HepG2 (cell line): Measurements from ENCODE around the gene STK11. TPM values are rescaled to one million over a fixed set of nuclear protein-coding genes. Genes with fewer than 3 reads are reported as not detected.
A peak's percentile ranks its signal among the peaks of the same experiment; 100 is the strongest.

Source experiments
- ARID5B ChIP-seq: IDR thresholded peaks from 2 replicates; pipeline ENCODE4 v1.4.0; 2020; ENCODE audit warnings: mild to moderate bottlenecking, missing genetic modification reagents
- ATF3 ChIP-seq: sonication (generic); formaldehyde crosslinking; IDR thresholded peaks from 2 replicates; pipeline ENCODE4 v1.4.0; 2020; ENCODE audit warnings: missing genetic modification reagents
- CC2D1A ChIP-seq: sonication (generic); formaldehyde crosslinking; IDR thresholded peaks from 2 replicates; pipeline ENCODE4 v1.8.1; 2023; ENCODE audit warnings: mild to moderate bottlenecking, missing genetic modification reagents
- ETS1 ChIP-seq: sonication (generic); formaldehyde crosslinking; IDR thresholded peaks from 2 replicates; pipeline ENCODE4 v1.4.0; 2020; ENCODE audit warnings: missing genetic modification reagents
- GATAD2A ChIP-seq: IDR thresholded peaks from 2 replicates; pipeline ENCODE4 v1.6.1; 2016
- HOXA3 ChIP-seq: sonication (generic); formaldehyde crosslinking; IDR thresholded peaks from 2 replicates; pipeline ENCODE4 v1.5.0; 2020; ENCODE audit warnings: missing genetic modification reagents
- KLF16 ChIP-seq, 2 experiments: sonication (generic) in 1 of 2; formaldehyde crosslinking in 1 of 2; IDR thresholded peaks; 2 replicates each; pipeline versions ENCODE4 v1.6.1 to v1.8.0; 2016 to 2023; ENCODE audit warnings: missing genetic modification reagents in 2 of 2, missing compliant biosample characterization in 1 of 2
- MAX ChIP-seq: IDR thresholded peaks from 2 replicates; pipeline ENCODE4 v1.6.1; 2012; ENCODE audit warnings: inconsistent platforms
- MNT ChIP-seq: fragments of 450-650 bp; IDR thresholded peaks from 2 replicates; pipeline ENCODE4 v1.6.1; 2016
- NR3C1 ChIP-seq: sonication (generic); formaldehyde crosslinking; IDR thresholded peaks from 2 replicates; pipeline ENCODE4 v1.4.0; 2020; ENCODE audit warnings: missing genetic modification reagents
- SKIL ChIP-seq: sonication (generic); formaldehyde crosslinking; IDR thresholded peaks from 2 replicates; pipeline ENCODE4 v1.8.0; 2022; ENCODE audit warnings: missing genetic modification reagents, mild to moderate bottlenecking, moderate library complexity, borderline replicate concordance
- ZBTB46 ChIP-seq: sonication (generic); formaldehyde crosslinking; IDR thresholded peaks from 2 replicates; pipeline ENCODE4 v1.4.0; 2020; ENCODE audit warnings: mild to moderate bottlenecking, missing genetic modification reagents, borderline replicate concordance
- ZNF33B ChIP-seq: sonication (generic); formaldehyde crosslinking; IDR thresholded peaks from 2 replicates; pipeline ENCODE4 v1.5.1; 2020; ENCODE audit warnings: mild to moderate bottlenecking, missing genetic modification reagents
- ZNF607 ChIP-seq: sonication (generic); formaldehyde crosslinking; IDR thresholded peaks from 2 replicates; pipeline ENCODE4 v1.5.1; 2020; ENCODE audit warnings: missing genetic modification reagents, mild to moderate bottlenecking, borderline replicate concordance
- ZNF644 ChIP-seq: IDR thresholded peaks from 2 replicates; pipeline ENCODE4 v1.6.1; 2016; ENCODE audit warnings: low read depth
- ZNF749 ChIP-seq: sonication (generic); formaldehyde crosslinking; IDR thresholded peaks from 2 replicates; pipeline ENCODE4 v1.8.0; 2022; ENCODE audit warnings: mild to moderate bottlenecking, missing genetic modification reagents, moderate library complexity, borderline replicate concordance
- ZNF773 ChIP-seq: sonication (generic); formaldehyde crosslinking; IDR thresholded peaks from 2 replicates; pipeline ENCODE4 v1.4.0; 2020; ENCODE audit warnings: missing genetic modification reagents, borderline replicate concordance
- ZSCAN29 ChIP-seq: sonication (generic); formaldehyde crosslinking; conservative IDR thresholded peaks from 2 replicates; pipeline ENCODE4 v1.4.0; 2020; ENCODE audit warnings: mild to moderate bottlenecking, missing genetic modification reagents
- polyA plus RNA-seq, 8 experiments: library from polyadenylated mRNA; depleted of rRNA in 3 of 8; stranded (reverse) in 7 of 8; unstranded in 1 of 8; fragments of >200 nt; fragmentation: Illumina TruSeq in 4 of 8; extraction: Trizol in 4 of 8; gene quantifications; 2 replicates each; pipeline versions ENCODE4 v1.2.1 to v1.2.3, GENCODE V29; 2011 to 2016; ENCODE audit warnings: low read depth in 4 of 8, missing spikeins in 1 of 8, mixed read lengths in 1 of 8; ENCODE audit not compliant: insufficient read depth in 1 of 8
- total RNA-seq, 5 experiments: library from RNA; depleted of rRNA; stranded (reverse); fragments of >200 nt; fragmentation: Illumina TruSeq; extraction: Trizol; gene quantifications; 2 replicates each; pipeline ENCODE4 v1.2.3, GENCODE V29; 2016; ENCODE audit warnings: low read depth in 1 of 5

Gene STK11
- total and polyA plus RNA-seq, 2 of the 13 experiments (the other 11 are each of a cell fraction or from before 2014, with no cell fraction given): 27.5 to 43.6 TPM

GRCh38 chr19:1269478-1270212, 64.1 kb downstream of the STK11 start (continued):
- TF ChIP-seq ARID5B (no peak), KLF16 (CRISPR knock-in tag; IDR thresholded peaks at IDR 0.05) (0 out of 4 replicates have a peak, but pooled peaks of 1 of the 2 experiments have one; percentile 17), ZNF644 (no peak), NR3C1 (CRISPR knock-in tag) (no peak), ATF3 (CRISPR knock-in tag) (no peak), ZSCAN29 (no peak), MAX (peak; percentile 96), ZNF749 (CRISPR knock-in tag) (no peak; the same call in 1 of the 2 replicates), SKIL (CRISPR knock-in tag) (no peak), MNT (peak; percentile 61; the same call in 1 of the 2 replicates), ETS1 (CRISPR knock-in tag) (no peak; the same call in 1 of the 2 replicates), HOXA3 (peak; percentile 96), GATAD2A (CRISPR knock-in tag) (no peak), ZNF773 (no peak), ZNF33B (no peak), ZBTB46 (CRISPR knock-in tag) (no peak), ZNF607 (CRISPR knock-in tag) (no peak), CC2D1A (CRISPR knock-in tag) (0 out of 2 replicates have a peak, but pooled peaks have one; percentile 49)
